HG02763 (cell line): Measurements from ENCODE around the gene PTPN21.
"Not testable (repeated sequence)": the region's sequence is repeated elsewhere in the genome, so short reads cannot be mapped to it uniquely, and the experiment has no call there.

ENCODE experiments used
- ATAC-seq: cut with Tn5 transposase; IDR thresholded peaks from one replicate; pipeline ENCODE4 v1.9.1; 2021; ENCODE audit warnings: mild to moderate bottlenecking, moderate library complexity; ENCODE audit not compliant: unreplicated experiment

The PTPN21 gene

DNA sequence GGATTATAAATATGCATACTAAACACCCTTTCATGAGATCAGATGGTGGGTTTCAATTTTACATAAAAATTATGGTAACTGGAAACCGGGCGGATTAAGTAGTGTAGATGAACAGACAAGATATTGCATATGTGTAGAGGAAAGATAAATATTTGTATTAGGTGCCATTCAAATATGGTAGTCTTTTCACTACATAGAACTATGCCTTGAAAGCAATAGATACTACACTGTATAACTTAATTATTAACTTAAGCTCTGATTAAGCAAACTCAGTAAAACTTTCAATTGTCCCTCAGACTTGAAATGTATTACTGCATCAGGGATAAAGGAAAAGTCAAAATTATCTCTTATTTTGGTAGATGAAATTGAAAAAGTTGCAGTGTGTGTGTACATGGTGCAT, 1.9 kb downstream of the PTPN21 start:
- ATAC-seq: no peak

DNA sequence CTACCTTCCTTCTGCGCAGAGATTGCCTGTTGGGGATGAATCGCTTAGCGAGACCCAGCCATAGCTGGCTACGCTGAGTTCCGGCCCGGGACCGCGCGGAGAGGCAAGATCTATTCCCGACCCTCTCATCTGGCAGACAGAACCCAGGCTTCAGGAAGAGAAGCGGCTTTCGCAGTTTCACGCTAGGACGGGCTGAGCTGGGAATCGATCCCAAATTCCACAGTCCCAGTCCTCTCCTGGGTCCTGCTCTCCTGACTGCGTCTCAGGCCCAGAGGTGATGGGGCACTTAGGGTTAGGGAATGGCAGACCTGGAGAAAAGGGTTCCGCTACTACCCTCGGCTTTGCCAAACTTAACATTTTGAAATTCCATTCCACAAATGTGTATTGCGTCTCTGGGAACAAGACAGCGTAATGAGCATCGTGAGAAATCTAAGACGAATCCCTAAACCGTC, 2.8 kb downstream of the PTPN21 start:
- no peak for ATAC-seq

DNA sequence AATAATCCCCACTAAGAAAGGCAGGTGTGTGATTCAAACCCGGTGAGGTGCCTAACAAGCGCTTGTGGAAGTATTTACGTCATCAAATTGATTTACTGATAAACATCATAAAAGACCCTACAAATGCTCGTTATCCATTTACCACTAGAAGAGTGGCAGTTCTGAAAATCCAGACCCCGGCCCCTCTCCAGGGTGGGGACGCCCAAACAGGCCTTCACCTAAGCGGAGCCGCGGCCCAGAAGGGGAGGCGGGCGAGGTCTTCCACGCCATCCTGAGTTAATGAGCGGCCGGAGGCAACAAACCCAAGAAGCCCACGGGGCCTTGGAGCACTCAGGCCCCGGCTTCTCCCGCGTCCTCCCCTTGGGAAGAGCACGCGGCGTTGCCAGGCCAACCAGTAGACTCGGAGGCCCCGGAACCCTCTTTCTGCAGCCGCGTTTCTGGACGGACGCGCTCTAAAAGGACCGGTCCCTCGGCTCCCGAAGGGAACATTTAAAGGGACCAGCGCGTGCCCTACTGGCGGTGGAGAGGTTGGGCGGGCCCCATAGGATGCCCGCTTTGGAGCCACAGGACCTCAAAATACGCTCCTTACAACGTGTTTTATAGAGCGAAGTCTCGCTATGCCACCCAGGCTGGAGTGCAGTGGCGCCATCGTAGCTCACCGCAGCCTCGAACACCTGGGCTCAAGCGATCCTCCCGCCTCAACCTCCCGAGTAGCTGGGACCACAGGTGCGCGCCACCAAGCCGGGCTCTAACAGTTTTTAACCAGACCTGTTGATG, 3.5 kb downstream of the PTPN21 start:
- ATAC-seq: no peak

DNA sequence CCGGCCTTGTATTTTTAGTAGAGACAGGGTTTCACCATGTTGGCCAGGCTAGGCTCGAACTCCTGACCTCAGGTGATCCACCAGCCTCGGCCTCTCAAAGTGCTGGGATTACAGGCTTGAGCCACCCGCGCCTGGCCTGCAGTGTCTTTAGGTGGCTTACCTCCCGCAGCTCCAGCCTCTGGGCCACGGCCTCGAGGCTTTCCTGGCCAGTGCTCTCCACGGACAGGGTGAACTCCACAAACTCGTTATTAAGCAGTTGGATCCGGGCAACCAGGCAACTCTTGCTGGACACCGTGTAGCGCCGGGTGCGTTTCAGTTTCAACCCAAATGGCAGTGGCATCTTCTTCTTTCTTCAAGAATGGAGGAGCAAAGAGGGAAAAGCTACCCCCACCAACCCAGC, 4.7 kb downstream of the PTPN21 start:
- ATAC-seq: no peak

DNA sequence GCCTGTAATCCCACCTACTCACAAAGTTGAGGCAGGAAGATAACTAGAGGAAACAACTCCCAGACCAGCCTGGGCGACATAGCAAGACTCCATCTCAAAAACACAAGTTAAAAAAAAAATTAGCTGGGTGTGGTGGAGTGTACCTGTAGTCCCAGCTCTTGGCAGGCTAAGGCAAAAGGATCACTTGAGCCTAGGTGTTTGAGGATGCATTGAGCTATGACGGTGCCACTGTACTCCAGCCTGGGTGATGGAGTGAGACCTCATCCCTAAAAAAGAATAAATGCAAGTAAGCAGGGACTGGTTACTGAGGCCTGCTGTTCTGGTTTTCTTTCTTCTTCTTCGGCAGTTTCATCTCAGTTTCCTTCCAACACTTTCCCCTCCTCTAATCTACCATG, 7.4 kb downstream of the PTPN21 start:
- no peak for ATAC-seq

DNA sequence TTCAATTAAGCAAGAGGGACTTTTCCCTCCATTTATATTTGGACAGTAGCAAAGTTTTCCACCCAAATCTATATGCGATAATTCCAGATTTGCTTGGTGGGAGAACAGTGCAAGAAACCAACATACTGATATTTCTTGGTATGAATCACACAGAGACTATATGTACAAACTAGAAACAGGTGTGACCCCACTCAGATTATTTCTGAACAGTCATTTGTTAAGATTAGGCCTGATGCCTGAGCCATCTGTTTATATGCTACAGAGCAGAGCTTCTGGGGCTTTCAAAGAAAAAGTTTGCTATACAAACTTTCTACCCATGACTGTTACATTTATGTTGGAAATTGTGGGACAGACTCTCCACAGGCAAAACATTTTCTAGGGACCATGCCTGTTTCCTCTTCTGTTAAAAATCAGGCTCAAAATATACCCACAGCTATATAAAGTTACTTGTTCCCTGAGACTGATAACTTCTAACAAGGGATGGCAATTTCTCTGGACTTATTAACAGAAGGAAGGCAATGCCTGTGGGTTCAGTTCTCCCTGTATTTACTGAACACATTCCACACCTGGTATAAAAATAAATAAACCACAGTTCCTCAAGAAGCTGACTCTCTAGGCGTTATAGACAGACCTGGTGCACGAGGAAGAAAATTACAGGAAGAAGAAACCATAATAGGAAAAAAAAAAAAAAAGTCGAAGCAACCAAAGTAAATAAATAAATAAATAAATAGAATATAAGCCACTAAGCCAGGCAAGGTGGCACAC, 8.0 kb downstream of the PTPN21 start:
- ATAC-seq: no peak

DNA sequence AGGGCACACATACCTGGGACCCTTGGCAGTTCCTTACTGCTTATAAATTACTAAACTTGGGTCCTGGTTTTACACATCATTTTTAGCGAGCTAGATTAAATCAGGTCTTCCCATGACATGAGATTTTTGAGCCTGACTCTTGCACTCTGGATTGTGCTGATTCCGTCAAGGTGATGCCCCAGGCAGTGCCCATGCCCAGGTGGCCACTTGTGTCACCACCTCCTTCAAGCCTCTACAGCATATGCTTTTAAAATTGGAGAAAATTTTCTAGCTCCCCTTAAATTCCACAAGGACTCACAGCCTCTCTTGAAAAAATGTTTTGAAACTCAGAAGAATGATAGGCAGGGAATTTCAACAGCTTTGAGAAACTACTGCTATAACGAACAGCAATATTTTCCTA, 9.6 kb downstream of the PTPN21 start:
- no peak for ATAC-seq

DNA sequence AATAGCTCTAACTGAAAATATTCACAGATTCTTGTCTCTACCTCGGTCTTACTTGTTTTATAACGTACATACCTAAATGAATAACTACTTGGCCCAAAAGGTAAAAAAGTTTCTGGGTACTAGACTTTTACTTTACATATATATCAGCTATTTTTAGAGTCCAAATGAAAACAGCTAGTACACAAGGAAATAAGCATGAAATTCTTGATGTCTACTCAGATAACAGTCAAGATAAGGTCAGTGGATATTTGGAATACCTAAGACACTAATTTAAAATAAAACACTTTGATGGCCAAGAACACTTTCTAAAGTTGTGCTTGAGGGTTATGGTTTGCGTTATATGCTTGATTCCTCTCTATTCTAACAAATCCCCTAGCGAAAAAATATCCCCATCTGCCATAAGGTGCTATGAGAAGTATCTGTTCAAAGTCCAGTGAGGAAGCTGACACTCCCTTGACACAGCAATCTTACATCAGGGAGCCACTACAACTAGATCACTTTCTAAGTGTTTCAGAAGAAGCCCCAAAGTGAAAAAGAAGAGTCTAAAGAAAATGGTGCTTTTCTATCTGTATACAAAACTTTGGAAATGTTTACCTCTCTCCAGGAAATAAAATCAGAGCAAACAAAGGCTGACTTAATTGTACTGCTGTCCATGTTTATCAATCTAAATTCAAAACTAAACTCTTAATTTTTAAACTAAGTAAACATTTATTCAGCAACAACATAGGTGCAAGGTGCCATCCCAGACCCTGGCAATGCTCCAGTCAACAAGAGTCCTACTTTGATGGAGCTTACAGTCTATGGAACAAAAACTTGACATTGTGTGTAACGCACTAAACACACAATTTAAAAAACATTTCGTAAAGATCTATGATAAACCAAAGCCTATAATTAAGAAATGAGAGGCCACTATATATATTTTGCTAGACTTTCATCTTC, 11.7 kb downstream of the PTPN21 start:
- ATAC-seq: no peak

DNA sequence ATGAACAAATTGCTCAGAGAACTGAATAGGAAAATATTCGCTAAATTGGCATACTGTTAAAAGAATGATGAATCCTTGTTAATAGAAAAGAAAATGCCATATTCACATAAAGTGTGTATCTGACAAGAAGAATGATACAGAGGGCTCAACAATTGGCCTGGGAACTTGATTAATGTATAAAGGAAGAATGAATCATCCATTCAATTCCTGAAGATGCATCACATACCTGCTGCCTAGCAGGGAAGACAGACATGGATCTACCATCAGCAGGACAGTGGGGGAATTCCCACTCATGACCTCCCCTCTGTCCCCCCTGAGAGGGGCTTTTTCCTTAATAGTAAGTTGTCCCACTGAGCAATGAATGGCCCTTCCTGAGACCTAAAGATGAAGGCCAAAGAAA, 13.5 kb downstream of the PTPN21 start:
- ATAC-seq: no peak

DNA sequence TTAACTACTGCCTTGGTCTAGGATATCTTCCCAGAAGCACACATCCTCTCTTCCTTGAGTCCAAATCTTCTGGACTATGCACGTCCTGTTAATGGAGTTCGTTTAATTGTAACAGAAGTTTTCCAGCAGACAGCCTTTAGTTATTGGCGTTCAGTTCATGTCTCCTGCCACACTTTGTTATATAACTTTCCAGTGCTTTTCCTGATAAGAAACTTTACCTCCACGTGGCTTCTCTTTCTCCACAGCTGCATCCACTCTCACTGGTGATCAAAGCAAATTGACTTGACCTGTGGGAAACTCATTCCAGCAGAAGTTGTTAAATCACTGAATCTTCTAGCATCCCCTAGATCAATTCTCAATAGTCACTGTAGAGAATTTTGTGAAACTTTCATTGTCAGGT, 19.0 kb downstream of the PTPN21 start:
- ATAC-seq: no peak

DNA sequence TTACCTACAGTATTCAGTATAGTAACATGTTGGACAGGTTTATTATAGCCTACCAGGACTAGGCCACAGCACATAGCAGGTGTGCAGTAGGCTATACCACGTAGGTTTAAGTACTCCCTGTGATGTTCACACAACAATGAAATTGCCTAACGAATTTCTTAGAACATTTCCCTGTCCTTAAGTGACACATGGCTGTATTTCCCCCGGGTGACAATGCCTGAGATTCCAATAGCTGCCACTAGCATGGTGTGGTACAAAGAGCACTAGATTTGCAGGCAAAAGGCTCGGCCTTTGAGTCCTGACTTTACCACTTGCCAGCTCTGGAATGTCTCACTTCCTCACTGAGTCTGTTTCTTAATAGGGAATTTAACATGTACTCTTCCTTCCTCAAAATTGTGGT, 19.7 kb downstream of the PTPN21 start:
- no peak for ATAC-seq

DNA sequence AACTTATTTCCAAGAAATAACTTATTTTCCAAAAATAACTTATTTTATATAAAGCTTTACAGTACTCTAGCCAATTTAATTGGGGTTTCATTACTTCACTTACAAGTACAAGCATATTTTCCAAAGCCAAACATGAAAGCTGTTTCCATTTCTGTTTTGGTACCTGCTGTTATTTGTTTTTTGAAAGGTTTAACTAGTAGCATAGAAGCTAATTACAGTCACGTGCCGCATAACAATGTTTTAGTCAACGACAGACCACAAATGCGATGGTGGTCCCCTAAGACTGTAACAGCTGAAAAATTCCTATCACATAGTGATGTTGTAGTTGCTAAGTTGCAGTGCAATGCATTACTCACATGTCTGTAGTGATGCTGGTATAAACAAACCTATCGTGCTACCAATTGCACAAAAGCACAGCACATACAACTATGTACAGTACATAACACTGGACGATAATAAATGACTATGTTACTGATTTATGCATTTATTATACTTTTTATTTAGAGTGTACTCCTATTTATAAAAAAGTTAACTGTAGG, 21.7 kb downstream of the PTPN21 start:
- no peak for ATAC-seq

DNA sequence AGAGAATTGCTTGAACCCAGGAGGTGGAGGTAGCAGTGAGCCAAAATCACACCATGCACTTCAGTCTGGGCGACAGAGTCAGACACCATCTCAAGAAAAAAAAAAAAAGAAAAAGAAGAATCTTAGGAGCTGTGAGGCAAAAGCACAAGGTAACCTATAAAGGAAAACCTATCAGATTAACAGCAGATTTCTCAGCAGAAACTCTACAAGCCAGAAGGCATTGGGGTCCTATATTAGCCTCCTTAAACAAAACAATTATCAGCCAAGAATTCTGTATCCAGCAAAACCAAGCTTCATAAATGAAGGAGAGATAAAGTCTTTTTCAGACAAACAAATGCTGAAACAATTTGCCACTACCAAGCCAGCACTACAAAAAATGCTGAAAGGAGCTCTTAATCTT, 24.9 kb downstream of the PTPN21 start:
- not testable (repeated sequence) for ATAC-seq

DNA sequence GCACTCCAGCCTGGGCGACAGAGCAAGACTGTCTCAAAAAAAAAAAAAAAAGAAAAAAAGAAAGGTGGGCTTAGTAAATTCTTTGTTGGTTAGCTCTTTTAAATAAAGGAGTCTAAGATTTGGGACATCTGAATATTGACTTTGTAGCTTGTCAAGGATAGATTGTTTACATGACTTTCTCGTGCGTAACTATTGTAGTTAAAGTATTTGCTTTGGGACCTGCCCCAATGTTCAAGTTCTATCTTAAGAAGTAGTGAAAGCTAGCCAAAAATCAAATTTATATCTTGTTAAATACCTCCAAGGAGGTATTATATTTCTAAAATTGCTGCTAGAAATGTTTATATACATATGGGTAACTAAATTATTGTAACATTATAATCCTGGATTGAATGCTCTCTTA, 32.4 kb downstream of the PTPN21 start:
- ATAC-seq: no peak

DNA sequence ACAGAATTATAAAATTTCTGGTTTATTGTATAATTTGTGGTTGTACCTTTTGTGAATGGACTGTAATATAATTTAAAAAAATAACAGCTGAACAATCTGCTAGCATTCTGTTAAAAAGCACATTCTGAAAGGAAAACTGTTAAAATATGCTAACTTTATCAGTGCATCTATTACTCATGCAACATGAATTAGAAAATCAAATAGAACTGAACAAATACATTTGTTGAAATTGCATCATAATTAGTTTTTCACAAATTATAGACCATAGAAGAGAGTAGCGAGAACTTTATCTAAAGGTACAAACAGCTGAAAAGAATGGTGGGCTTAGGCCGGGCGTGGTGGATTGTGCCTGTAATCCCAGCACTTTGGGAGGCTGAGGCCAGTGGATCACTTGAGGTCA, 33.0 kb downstream of the PTPN21 start:
- ATAC-seq: no peak

DNA sequence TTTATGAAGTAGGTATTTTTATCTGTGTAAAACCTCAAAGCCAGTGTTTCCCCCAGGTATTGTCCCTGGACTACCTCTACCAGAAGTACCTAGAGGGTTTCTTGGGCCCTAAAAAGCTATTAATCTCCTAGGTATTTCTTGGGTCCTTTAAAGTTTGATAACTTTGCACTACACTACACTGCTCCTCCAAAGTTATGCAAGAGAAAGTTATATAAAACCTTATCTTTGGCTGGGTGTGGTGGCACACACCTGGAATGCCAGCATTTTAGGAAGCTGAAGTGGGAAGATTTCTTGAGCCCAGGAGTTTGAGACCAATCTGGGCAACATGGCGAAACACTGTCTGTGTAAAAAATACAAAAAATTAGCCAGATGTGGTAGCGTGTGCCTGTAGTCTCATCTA, 34.9 kb downstream of the PTPN21 start:
- no peak for ATAC-seq

DNA sequence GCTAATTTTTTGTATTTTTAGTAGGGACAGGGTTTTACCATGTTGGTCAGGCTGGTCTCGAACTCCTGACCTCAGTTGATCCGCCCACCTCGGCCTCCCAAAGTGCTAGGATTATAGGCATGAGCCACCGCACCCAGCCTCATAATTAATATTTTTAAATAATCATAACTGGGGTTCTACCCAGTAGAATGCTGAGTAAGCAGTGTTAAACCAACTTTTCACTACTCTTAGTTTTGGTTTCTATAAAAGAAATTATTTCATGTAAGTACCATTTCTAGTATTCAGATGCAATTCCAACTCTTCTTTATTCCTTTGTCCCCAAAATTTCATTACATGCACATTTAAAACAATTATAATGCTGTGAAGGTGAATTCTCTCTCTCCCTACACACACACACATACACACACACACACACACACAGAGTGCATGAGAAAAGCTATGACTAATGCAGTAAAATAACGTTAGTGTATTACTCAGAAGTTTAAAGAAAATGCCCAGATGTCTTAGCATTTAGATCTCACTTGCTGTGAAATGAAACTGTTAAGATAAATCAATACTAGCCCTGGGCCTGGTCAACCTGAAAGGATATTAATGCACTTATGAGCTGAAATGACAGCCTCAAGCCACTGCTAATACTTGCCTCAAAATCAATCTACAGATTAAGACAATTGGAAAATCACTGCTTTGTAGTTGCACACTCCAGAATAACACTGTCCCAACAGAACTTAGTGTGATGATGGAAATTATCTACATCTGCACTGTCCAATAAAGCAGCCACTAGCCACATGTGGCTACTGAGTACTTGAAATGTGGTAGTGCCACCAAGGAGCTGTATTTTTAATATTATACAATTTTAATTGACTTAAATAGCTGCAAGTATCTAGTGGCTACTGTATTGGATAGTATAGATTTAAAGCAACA, 36.0 kb downstream of the PTPN21 start:
- ATAC-seq: no peak

DNA sequence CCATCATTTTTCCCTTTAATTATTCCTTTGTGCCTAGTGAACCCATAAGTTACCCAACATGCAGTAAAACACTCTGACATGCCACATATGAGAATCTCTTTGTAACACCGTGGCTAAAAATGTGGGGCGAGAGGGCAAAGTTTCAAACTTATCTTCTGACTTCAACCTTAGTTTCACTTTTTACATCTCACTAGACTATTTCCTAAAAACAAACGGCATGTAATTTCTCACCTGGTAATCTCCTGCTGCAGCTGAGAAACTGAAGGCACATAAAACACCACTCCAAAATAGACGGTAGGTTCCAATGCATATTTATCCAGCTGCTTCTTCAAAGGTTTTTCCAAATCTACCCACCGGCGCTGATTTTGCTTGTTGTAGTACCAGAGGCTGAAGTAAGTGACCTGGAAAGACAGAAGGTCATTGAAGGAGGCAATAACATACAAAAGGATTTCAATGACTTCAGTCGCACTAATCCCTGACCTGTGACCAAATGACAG, 37.9 kb downstream of the PTPN21 start:
- ATAC-seq: no peak

DNA sequence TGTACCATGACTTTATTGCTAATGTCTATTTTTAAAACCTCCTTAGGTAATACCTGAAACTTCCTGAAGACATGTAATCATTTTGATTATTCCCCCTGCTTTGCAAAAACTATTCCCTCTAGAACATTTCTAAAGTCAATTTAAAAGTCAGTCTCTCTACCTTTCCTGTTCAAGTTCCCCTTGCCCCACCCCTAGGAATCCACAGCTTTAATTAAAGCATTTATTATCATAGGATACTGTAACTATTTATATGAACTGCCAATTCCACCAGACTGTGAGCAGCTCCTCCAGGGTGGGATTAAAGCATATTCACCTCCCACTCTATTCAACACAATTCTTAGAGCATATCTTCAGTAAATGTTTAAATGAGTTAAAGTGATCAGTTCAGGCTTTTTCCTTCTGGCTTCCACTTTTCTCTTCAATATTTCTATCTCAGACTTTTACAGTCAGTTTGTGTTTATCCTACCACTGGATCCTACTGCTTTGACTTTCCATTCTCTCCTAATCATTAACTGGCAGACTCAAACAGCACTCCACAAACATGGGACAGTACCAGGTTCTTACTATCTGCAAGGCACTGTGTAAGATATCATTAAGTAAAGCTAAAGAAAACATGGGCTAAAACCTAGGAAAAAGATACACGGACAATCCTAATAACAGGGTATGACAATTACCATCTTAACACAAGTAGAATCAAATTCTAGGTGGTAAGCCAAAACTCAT, 39.1 kb downstream of the PTPN21 start:
- ATAC-seq: no peak
